K562 (cell line): Measurements from ENCODE around the gene RSPRY1. TPM values are rescaled to one million over a fixed set of nuclear protein-coding genes. Genes with fewer than 3 reads are reported as not detected.

ENCODE experiments used
- CHAMP1 ChIP-seq: fragments of 450-650 bp; IDR thresholded peaks from 2 replicates; pipeline ENCODE4 v1.6.1; 2016; ENCODE audit warnings: mild to moderate bottlenecking
- CSDE1 ChIP-seq, 2 experiments: fragments of 450-650 bp; IDR thresholded peaks; 2 replicates each; pipeline ENCODE4 v1.6.1; 2016; ENCODE audit warnings: mild to moderate bottlenecking in 1 of 2
- ETV1 ChIP-seq: fragments of 450-650 bp; conservative IDR thresholded peaks from 2 replicates; pipeline ENCODE4 v1.6.1; 2016; ENCODE audit warnings: missing genetic modification characterization, control low read depth, low read depth, missing compliant biosample characterization
- GTF3C2 ChIP-seq: IDR thresholded peaks from 3 replicates; pipeline ENCODE4 v1.6.1; 2011; ENCODE audit warnings: borderline replicate concordance, mild to moderate bottlenecking, moderate library complexity; ENCODE audit not compliant: insufficient read length; ENCODE audit errors: extremely low read depth
- NUFIP1 ChIP-seq: fragments of 450-650 bp; IDR thresholded peaks from 2 replicates; pipeline ENCODE4 v1.6.1; 2018; ENCODE audit not compliant: partially characterized antibody
- ZNF121 ChIP-seq: sonication (generic); formaldehyde crosslinking; conservative IDR thresholded peaks from 2 replicates; pipeline ENCODE4 v1.8.0; 2022; ENCODE audit warnings: missing genetic modification reagents
- ZNF518B ChIP-seq: fragments of 250-450 bp; sonication (Bioruptor Pico); IDR thresholded peaks from 2 replicates; pipeline ENCODE4 v1.5.0; 2021; ENCODE audit warnings: mild to moderate bottlenecking, moderate library complexity
- ZNF695 ChIP-seq: fragments of 450-650 bp; formaldehyde crosslinking; IDR thresholded peaks from 2 replicates; pipeline ENCODE4 v1.4.0; 2020; ENCODE audit warnings: mild to moderate bottlenecking, moderate library complexity
- polyA plus RNA-seq, 8 experiments: library from polyadenylated mRNA; depleted of rRNA in 4 of 8; stranded (reverse) in 5 of 8; unstranded in 3 of 8; fragments of >200 nt; fragmentation: Nextera tagmentation in 2 of 8; fragmentation: Illumina TruSeq in 1 of 8; extraction: Ambion mirVana in 2 of 8; extraction: Trizol in 1 of 8; gene quantifications; 2 replicates each; pipeline versions ENCODE4 v1.2.1 to v1.2.3, GENCODE V29; 2011 to 2014; ENCODE audit warnings: inconsistent platforms in 1 of 8, missing spikeins in 1 of 8
- total RNA-seq, 7 experiments: library from RNA; depleted of rRNA in 6 of 7; stranded (reverse); fragments of >200 nt in 6 of 7; fragmentation: Illumina TruSeq in 2 of 7; extraction: Trizol in 2 of 7; gene quantifications; 2 replicates each; pipeline versions ENCODE4 v1.2.1 to v1.2.3, GENCODE V29; 2011 to 2021; ENCODE audit warnings: low replicate concordance in 1 of 7

RSPRY1 gene
- total and polyA plus RNA-seq, 9 of the 15 experiments (the other 6 are each of a cell fraction or from before 2014, with no cell fraction given), result 10.2 to 27.8 (median 20.8) TPM

- TF ChIP-seq GTF3C2 (no peak), CSDE1 (IDR thresholded peaks at IDR 0.05) (no peak), ZNF695 (CRISPR knock-in tag) (no peak), NUFIP1 (no peak), ZNF121 (no peak), ZNF518B (CRISPR knock-in tag) (no peak), ETV1 (tag) (no peak), CHAMP1 (no peak)
- TF ChIP-seq, all 486 proteins: peak for 0
Measured at GRCh38 chr16:57165483-57165882, 20.6 kb upstream of the RSPRY1 start (continued).
